Gastrocnemius medialis (tissue), 4 donors: ENCODE results near the gene PODN.

ENCODE experiments used
- POLR2A ChIP-seq, 2 donors: fragments of 450-650 bp; IDR thresholded peaks; one replicate each; pipeline ENCODE4 v1.6.1; 2017; ENCODE audit warnings: antibody characterized with exemption in 2 of 2, mild to moderate bottlenecking in 2 of 2, moderate library complexity in 2 of 2
- TF ChIP-seq, protein P1 (sequence below), 5 experiments: fragments of 450-650 bp in 3 of 5; fragments of 200-600 bp in 2 of 5; sonication (generic) in 2 of 5; IDR thresholded peaks in 4 of 5; conservative IDR thresholded peaks in 1 of 5; 1 replicate in 4 of 5; 2 replicates in 1 of 5; pipeline ENCODE4 v1.5.1; 2016 to 2019; ENCODE audit warnings: antibody characterized with exemption in 5 of 5, mild to moderate bottlenecking in 3 of 5, moderate library complexity in 3 of 5

- TF ChIP-seq, protein P1, sequence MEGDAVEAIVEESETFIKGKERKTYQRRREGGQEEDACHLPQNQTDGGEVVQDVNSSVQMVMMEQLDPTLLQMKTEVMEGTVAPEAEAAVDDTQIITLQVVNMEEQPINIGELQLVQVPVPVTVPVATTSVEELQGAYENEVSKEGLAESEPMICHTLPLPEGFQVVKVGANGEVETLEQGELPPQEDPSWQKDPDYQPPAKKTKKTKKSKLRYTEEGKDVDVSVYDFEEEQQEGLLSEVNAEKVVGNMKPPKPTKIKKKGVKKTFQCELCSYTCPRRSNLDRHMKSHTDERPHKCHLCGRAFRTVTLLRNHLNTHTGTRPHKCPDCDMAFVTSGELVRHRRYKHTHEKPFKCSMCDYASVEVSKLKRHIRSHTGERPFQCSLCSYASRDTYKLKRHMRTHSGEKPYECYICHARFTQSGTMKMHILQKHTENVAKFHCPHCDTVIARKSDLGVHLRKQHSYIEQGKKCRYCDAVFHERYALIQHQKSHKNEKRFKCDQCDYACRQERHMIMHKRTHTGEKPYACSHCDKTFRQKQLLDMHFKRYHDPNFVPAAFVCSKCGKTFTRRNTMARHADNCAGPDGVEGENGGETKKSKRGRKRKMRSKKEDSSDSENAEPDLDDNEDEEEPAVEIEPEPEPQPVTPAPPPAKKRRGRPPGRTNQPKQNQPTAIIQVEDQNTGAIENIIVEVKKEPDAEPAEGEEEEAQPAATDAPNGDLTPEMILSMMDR (IDR thresholded peaks at IDR 0.05 in 4 of 5, conservative IDR thresholded peaks at IDR 0.05 in 1 of 5) = no peak
- no peak for TF ChIP-seq POLR2A (IDR thresholded peaks at IDR 0.05)
Measured at GRCh38 chr1:53114090-53114489, 52.1 kb downstream of the PODN start.
